Lower lobe of right lung (tissue), 2 donors: ENCODE data around the gene PPP6R3. TPM values are rescaled to one million over a fixed set of nuclear protein-coding genes. Genes with fewer than 3 reads are reported as not detected.

Experiments
- ATAC-seq, 2 donors: fragments of 200-7000 bp; cut with Tn5 transposase; one replicate each; pipeline ENCODE4 v1.9.1; 2020 to 2022; ENCODE audit warnings: mild to moderate bottlenecking in 2 of 2, moderate library complexity in 2 of 2
- DNase-seq: peaks from one replicate; pipeline ENCODE4 v3.0.0-alpha.2; 2020
- H3K27ac ChIP-seq: fragments of 200-600 bp; one replicate; pipeline ENCODE4 v1.8.0; 2022
- H3K27me3 ChIP-seq: fragments of 200-600 bp; one replicate; pipeline ENCODE4 v1.8.0; 2022; ENCODE audit warnings: low read depth
- H3K36me3 ChIP-seq: fragments of 200-600 bp; one replicate; pipeline ENCODE4 v1.8.0; 2022; ENCODE audit warnings: mild to moderate bottlenecking
- H3K4me1 ChIP-seq: fragments of 200-600 bp; one replicate; pipeline ENCODE4 v1.8.0; 2022
- H3K4me3 ChIP-seq: fragments of 200-600 bp; one replicate; pipeline ENCODE4 v1.8.0; 2022; ENCODE audit warnings: mild to moderate bottlenecking
- H3K9me3 ChIP-seq: fragments of 200-600 bp; one replicate; pipeline ENCODE4 v1.8.0; 2022
- intact Hi-C: fragments of 100-400 bp; cut with DNase I; formaldehyde crosslinking; loops from one replicate; pipeline ENCODE4 v1.11.0; 2022
- total RNA-seq: library from RNA; stranded (reverse); fragmentation: NEBNext Ultra II Directional; extraction: Animal tissue kit (Norgen Biotek cat#: 25700); gene quantifications from one replicate; pipeline ENCODE4 v1.2.1, GENCODE V29; 2021
- TF ChIP-seq, protein P1 (sequence below): fragments of 200-600 bp; IDR thresholded peaks from one replicate; pipeline ENCODE4 v1.8.0; 2022; ENCODE audit warnings: antibody characterized with exemption, mild to moderate bottlenecking
- donor health status: DM: no; HTN: yes; CAD: no; lungs with severe emphysema.

The PPP6R3 gene
- total RNA-seq, 1 donor from 2014 or later: 98.0 TPM

DNA sequence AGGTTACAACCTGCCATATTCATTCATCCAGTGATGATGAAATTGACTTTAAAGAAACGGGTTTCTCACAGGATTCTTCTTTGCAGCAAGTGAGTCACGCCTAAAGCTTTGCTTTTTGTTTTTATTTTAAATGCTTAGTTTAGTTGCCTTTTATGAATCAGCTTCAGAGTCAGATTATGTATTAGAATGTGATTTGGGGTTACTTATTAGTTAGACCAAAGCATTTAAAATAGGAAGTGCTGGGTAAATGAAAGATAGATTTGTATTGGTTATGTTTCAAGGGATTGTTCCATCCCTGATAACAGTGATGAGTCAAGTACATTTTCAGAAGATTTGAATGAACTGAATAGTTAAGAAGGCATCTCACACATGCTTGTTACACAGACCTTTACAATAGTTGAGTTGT lies 122.5 kb downstream of the PPP6R3 start:
- DNase-seq: no peak
- ATAC-seq: no peak
- no peak overlapping the region for H3K4me3 ChIP-seq
- no peaks in the 10 kb centered on the region for H3K9me3 ChIP-seq
- TF ChIP-seq, protein P1, sequence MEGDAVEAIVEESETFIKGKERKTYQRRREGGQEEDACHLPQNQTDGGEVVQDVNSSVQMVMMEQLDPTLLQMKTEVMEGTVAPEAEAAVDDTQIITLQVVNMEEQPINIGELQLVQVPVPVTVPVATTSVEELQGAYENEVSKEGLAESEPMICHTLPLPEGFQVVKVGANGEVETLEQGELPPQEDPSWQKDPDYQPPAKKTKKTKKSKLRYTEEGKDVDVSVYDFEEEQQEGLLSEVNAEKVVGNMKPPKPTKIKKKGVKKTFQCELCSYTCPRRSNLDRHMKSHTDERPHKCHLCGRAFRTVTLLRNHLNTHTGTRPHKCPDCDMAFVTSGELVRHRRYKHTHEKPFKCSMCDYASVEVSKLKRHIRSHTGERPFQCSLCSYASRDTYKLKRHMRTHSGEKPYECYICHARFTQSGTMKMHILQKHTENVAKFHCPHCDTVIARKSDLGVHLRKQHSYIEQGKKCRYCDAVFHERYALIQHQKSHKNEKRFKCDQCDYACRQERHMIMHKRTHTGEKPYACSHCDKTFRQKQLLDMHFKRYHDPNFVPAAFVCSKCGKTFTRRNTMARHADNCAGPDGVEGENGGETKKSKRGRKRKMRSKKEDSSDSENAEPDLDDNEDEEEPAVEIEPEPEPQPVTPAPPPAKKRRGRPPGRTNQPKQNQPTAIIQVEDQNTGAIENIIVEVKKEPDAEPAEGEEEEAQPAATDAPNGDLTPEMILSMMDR: no peak
- peaks cover 28% of the 10 kb centered on the region for H3K4me1 ChIP-seq
- no peaks in the 10 kb centered on the region for H3K27me3 ChIP-seq
- no peak overlapping the region for H3K27ac ChIP-seq
- intact Hi-C loops: no loop called here
- peaks cover 87% of the 10 kb centered on the region for H3K36me3 ChIP-seq

DNA sequence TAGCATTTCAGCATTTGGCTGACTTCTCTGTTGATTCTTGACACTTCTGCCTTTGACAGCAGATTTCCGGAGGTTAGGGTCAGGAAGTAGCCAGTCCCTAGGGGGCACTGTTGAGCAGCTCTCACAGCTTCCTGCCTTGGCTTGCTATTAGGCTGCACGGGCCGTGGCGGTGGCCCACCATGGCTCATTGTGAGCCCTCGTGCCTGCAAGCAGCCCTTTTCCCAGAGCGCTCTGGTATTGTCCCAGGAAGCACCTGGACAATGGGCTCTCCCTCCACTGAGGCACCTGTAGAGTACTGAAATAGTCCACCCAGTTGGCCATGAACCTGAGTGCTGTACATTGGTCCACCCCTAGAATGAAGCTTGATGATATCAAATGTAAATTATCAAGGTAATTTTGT lies 123.5 kb downstream of the PPP6R3 start:
- Histone ChIP-seq H3K4me1 (peaks cover 28% of the 10 kb centered on the region), H3K4me3 (no peak overlapping the region), H3K27ac (no peak overlapping the region), H3K36me3 (peaks cover 87% of the 10 kb centered on the region), H3K27me3 (no peaks in the 10 kb centered on the region), H3K9me3 (no peaks in the 10 kb centered on the region)
- DNase-seq (peak; percentile 62), ATAC-seq (peak; percentile 43 to 63)
- TF ChIP-seq, protein P1: peak; percentile 60
- intact Hi-C loops: no loop called here

- intact Hi-C loops: no loop called here
- H3K27ac ChIP-seq: no peak overlapping the region
- H3K36me3 ChIP-seq: peaks cover 87% of the 10 kb centered on the region
- no peak for DNase-seq
- TF ChIP-seq, protein P1: no peak
- H3K9me3 ChIP-seq: no peaks in the 10 kb centered on the region
- no peaks in the 10 kb centered on the region for H3K27me3 ChIP-seq
- H3K4me3 ChIP-seq: no peak overlapping the region
- H3K4me1 ChIP-seq: peaks cover 28% of the 10 kb centered on the region
- ATAC-seq: no peak
These were observed 124.5 kb downstream of the PPP6R3 start for GRCh38 chr11:68584991-68585524.

DNA sequence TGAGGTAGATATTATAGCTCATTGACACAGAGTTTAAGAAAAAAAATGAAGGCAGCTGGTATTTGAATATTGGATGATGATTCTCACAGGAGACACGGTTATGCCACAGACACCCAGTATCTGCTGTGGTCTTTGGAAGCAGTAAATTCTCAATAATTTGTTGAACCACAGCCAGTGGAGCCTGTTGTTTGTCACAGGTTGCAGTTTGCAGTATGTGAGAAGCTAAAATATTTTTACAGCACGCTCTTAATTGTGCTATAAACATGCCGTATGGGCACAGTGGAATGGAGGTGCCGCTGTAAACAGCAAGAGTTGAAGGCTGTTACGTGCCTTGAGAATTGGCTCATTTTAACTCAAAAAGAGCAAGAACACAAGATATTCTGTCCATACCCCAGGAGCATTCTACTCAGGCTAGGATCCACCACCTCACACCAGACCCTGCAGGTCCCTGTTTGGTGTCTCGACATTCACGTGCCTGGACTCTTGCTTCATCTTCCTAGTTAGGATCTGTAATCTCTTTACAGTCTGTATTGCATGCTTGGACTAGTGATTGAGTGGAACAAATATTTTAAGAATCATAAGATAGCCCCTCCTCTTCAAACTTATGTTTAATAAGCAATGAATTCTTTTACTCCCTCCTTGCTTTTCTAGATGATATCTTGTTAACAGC lies 129.1 kb downstream of the PPP6R3 start:
- ATAC-seq (no peak), DNase-seq (no peak)
- TF ChIP-seq, protein P1: no peak
- Histone ChIP-seq H3K4me1 (peaks cover under 1% of the 10 kb centered on the region), H3K27me3 (no peaks in the 10 kb centered on the region), H3K36me3 (peaks cover 97% of the 10 kb centered on the region), H3K4me3 (no peak overlapping the region), H3K9me3 (no peaks in the 10 kb centered on the region), H3K27ac (no peak overlapping the region)
- intact Hi-C loops: no loop called here

GRCh38 chr11:68591719-68592118 lies 131.2 kb downstream of the PPP6R3 start:
- no peaks in the 10 kb centered on the region for H3K27me3 ChIP-seq
- peaks cover 92% of the 10 kb centered on the region for H3K36me3 ChIP-seq
- DNase-seq (no peak), ATAC-seq (no peak)
- TF ChIP-seq, protein P1: no peak
- intact Hi-C loops: no loop called here
- H3K27ac ChIP-seq: no peak overlapping the region
- no peaks in the 10 kb centered on the region for H3K9me3 ChIP-seq
- H3K4me3 ChIP-seq: no peak overlapping the region
- H3K4me1 ChIP-seq: no peaks in the 10 kb centered on the region
